Caco-2 (cell line): ENCODE data around the gene ASTN2. TPM values are rescaled to one million over a fixed set of nuclear protein-coding genes. Genes with fewer than 3 reads are reported as not detected.

Source experiments
- BruUV-seq: library from RNA; stranded (reverse); fragments of 400-500 nt; replicated peaks from 2 replicates; lab custom pipeline; 2021; lab: Mats Ljungman, UMichigan
- CTCF ChIA-PET: fragments of 300-600 bp; sonication (Branson Sonifier 250); formaldehyde crosslinking; loops from one replicate; lab custom pipeline; 2022; ENCODE audit warnings: antibody characterized with exemption; lab: Charles Lee
- POLR2A ChIA-PET: fragments of 300-600 bp; sonication (Branson Sonifier 250); formaldehyde crosslinking; loops from one replicate; lab custom pipeline; 2022; ENCODE audit warnings: antibody characterized with exemption; lab: Charles Lee
- DNase-seq, 2 experiments: peaks; one replicate each; pipeline versions ENCODE4 v3.0.0 to v3.0.0-alpha.2; 2020 to 2022
- H3K27me3 ChIP-seq: replicated peaks from 2 replicates; pipeline ENCODE4 v1.6.0; 2011; ENCODE audit warnings: low read length; ENCODE audit not compliant: control insufficient read depth, insufficient read depth
- H3K36me3 ChIP-seq: 2 replicates; pipeline ENCODE4 v1.5.1; 2011; ENCODE audit warnings: low read length; ENCODE audit not compliant: control insufficient read depth, insufficient read depth
- H3K4me1 ChIP-seq: fragments of 250-450 bp; sonication (Bioruptor Pico); 2 replicates; pipeline ENCODE4 v1.5.1; 2020; ENCODE audit warnings: mild to moderate bottlenecking
- H3K4me3 ChIP-seq: 2 replicates; pipeline ENCODE4 v1.5.1; 2011; ENCODE audit warnings: low read depth, mild to moderate bottlenecking, control low read depth, low read length
- H3K9me3 ChIP-seq: fragments of 250-450 bp; sonication (Bioruptor Pico); 2 replicates; pipeline ENCODE4 v1.5.1; 2020; ENCODE audit warnings: mild to moderate bottlenecking, moderate library complexity
- H3K27ac Mint-ChIP-seq: one replicate; pipeline ENCODE4 v1.8.0; 2022; ENCODE audit warnings: mixed read lengths; ENCODE audit not compliant: unreplicated experiment
- H3K27me3 Mint-ChIP-seq: one replicate; pipeline ENCODE4 v1.8.0; 2022; ENCODE audit warnings: mixed read lengths; ENCODE audit not compliant: insufficient read depth, unreplicated experiment
- H3K36me3 Mint-ChIP-seq: one replicate; pipeline ENCODE4 v1.8.0; 2022; ENCODE audit warnings: mild to moderate bottlenecking, mixed read lengths; ENCODE audit not compliant: insufficient read depth, unreplicated experiment
- H3K4me1 Mint-ChIP-seq: one replicate; pipeline ENCODE4 v1.8.0; 2022; ENCODE audit warnings: low read depth, mixed read lengths; ENCODE audit not compliant: unreplicated experiment
- H3K4me3 Mint-ChIP-seq: one replicate; pipeline ENCODE4 v1.8.0; 2022; ENCODE audit warnings: mild to moderate bottlenecking, moderate library complexity, mixed read lengths; ENCODE audit not compliant: unreplicated experiment
- H3K9me3 Mint-ChIP-seq: one replicate; pipeline ENCODE4 v1.8.0; 2022; ENCODE audit warnings: mixed read lengths; ENCODE audit not compliant: unreplicated experiment
- CTCF ChIP-seq, 2 experiments: fragments of 200-600 bp in 1 of 2; IDR thresholded peaks; 1 replicate in 1 of 2; 2 replicates in 1 of 2; pipeline versions ENCODE4 v1.5.1 to v1.8.0; 2011 to 2022; ENCODE audit warnings: antibody characterized with exemption in 1 of 2, control low read depth in 1 of 2, inconsistent platforms in 1 of 2, low read depth in 1 of 2, low read length in 1 of 2, mild to moderate bottlenecking in 1 of 2, moderate library complexity in 1 of 2; ENCODE audit not compliant: insufficient read depth in 1 of 2, severe bottlenecking in 1 of 2, unreplicated experiment in 1 of 2
- intact Hi-C: fragments of 100-400 bp; cut with micrococcal nuclease; formaldehyde crosslinking; loops from one replicate; pipeline ENCODE4 v1.10.0; 2022; ENCODE audit not compliant: unreplicated experiment
- total RNA-seq: library from RNA; stranded (reverse); gene quantifications from 2 replicates; pipeline ENCODE4 v1.2.3, GENCODE V29; 2022

ASTN2 gene
- total RNA-seq, 1 experiment from 2014 or later: 12.7 TPM

GRCh38 chr9:116493183-116493860, 921.5 kb downstream of the ASTN2 start:
- Histone ChIP-seq H3K36me3 (no peaks in the 10 kb centered on the region), H3K9me3 (no peaks in the 10 kb centered on the region), H3K27me3 (no peaks in the 10 kb centered on the region), H3K4me1 (peaks cover 6% of the 10 kb centered on the region), H3K4me3 (no peak overlapping the region)
- no peaks in the 10 kb centered on the region for H3K27me3 Mint-ChIP-seq
- no peaks in the 10 kb centered on the region for H3K36me3 Mint-ChIP-seq
- no peak for TF ChIP-seq CTCF (IDR thresholded peaks at IDR 0.05; ENCODE audit: insufficient read depth in 1 of 2, low read depth in 1 of 2, low read length in 1 of 2, severe bottlenecking in 1 of 2, unreplicated experiment in 1 of 2)
- H3K27ac Mint-ChIP-seq: no peak overlapping the region
- H3K4me1 Mint-ChIP-seq: peaks cover 5% of the 10 kb centered on the region
- H3K9me3 Mint-ChIP-seq: no peaks in the 10 kb centered on the region
- no peak for DNase-seq
- ChIA-PET CTCF (no interaction called here), POLR2A (no interaction called here)
- intact Hi-C loops: loop anchor here (10.0 kb wide), 1 partner anchor 339 kb away; the partner anchor contains the start of gene PAPPA
- no peak overlapping the region for H3K4me3 Mint-ChIP-seq
- no TSS peak for BruUV-seq

GRCh38 chr9:116491659-116492058, 923.2 kb downstream of the ASTN2 start:
- Mint-ChIP-seq H3K4me1 (peaks cover 5% of the 10 kb centered on the region), H3K9me3 (no peaks in the 10 kb centered on the region), H3K27me3 (no peaks in the 10 kb centered on the region), H3K36me3 (no peaks in the 10 kb centered on the region), H3K27ac (no peak overlapping the region), H3K4me3 (no peak overlapping the region)
- no peaks in the 10 kb centered on the region for H3K9me3 ChIP-seq
- intact Hi-C loops: loop anchor here (10.0 kb wide), 1 partner anchor 337 kb away; the partner anchor contains the start of gene PAPPA
- H3K36me3 ChIP-seq: no peaks in the 10 kb centered on the region
- DNase-seq: no peak
- H3K27me3 ChIP-seq: no peaks in the 10 kb centered on the region
- ChIA-PET CTCF (interaction anchor here (0.6 kb wide), 1 partner anchor 19 kb away, joined by 5 read pairs; no protein-coding TSS in a partner anchor), POLR2A (no interaction called here)
- H3K4me3 ChIP-seq: no peak overlapping the region
- H3K4me1 ChIP-seq: peaks cover 6% of the 10 kb centered on the region
- no peak for TF ChIP-seq CTCF (IDR thresholded peaks at IDR 0.05; ENCODE audit: insufficient read depth in 1 of 2, low read depth in 1 of 2, low read length in 1 of 2, severe bottlenecking in 1 of 2, unreplicated experiment in 1 of 2)
- no TSS peak for BruUV-seq

GRCh38 chr9:116491219-116491618, 923.6 kb downstream of the ASTN2 start:
- no peak overlapping the region for H3K27ac Mint-ChIP-seq
- TF ChIP-seq CTCF (IDR thresholded peaks at IDR 0.05; ENCODE audit: insufficient read depth in 1 of 2, low read depth in 1 of 2, low read length in 1 of 2, severe bottlenecking in 1 of 2, unreplicated experiment in 1 of 2): no peak
- no peaks in the 10 kb centered on the region for H3K9me3 Mint-ChIP-seq
- H3K4me3 ChIP-seq: no peak overlapping the region
- H3K4me1 ChIP-seq: peaks cover 6% of the 10 kb centered on the region
- intact Hi-C loops: loop anchor here (10.0 kb wide), 1 partner anchor 336 kb away; the partner anchor contains the start of gene PAPPA
- DNase-seq: no peak
- H3K4me3 Mint-ChIP-seq: no peak overlapping the region
- BruUV-seq: no TSS peak
- no peaks in the 10 kb centered on the region for H3K27me3 ChIP-seq
- H3K27me3 Mint-ChIP-seq: no peaks in the 10 kb centered on the region
- peaks cover 5% of the 10 kb centered on the region for H3K4me1 Mint-ChIP-seq
- H3K9me3 ChIP-seq: no peaks in the 10 kb centered on the region
- no peaks in the 10 kb centered on the region for H3K36me3 Mint-ChIP-seq
- H3K36me3 ChIP-seq: no peaks in the 10 kb centered on the region
- ChIA-PET CTCF (interaction anchor here (0.6 kb wide), 1 partner anchor 19 kb away, joined by 5 read pairs; no protein-coding TSS in a partner anchor), POLR2A (no interaction called here)
